Measurements from ENCODE around the gene TDRD12. TPM values are rescaled to one million over a fixed set of nuclear protein-coding genes. Genes with fewer than 3 reads are reported as not detected.
"Not testable (repeated sequence)": the region's sequence is repeated elsewhere in the genome, so short reads cannot be mapped to it uniquely, and the experiment has no call there.

TDRD12 gene
- total RNA-seq, 1 experiment from 2014 or later, result 1.3 TPM

- no peak for TF ChIP-seq E2F4 (CRISPR knock-in tag; IDR thresholded peaks at IDR 0.05; ENCODE audit: borderline replicate concordance, low read depth)
- TF ChIP-seq SP1 (CRISPR knock-in tag; conservative IDR thresholded peaks at IDR 0.05), result no peak
- no peak for TF ChIP-seq ETV6 (CRISPR knock-in tag; IDR thresholded peaks at IDR 0.05)
- TF ChIP-seq NR2C2 (CRISPR knock-in tag; IDR thresholded peaks at IDR 0.05), result no peak
- TF ChIP-seq CBFB (CRISPR knock-in tag; IDR thresholded peaks at IDR 0.05; ENCODE audit: low read depth), result no peak
- TF ChIP-seq ZNF232 (CRISPR knock-in tag; IDR thresholded peaks at IDR 0.05), result no peak
- TF ChIP-seq ZMAT4 (CRISPR knock-in tag; IDR thresholded peaks at IDR 0.05), result no peak
Observed at GRCh38 chr19:32831611-32832010, 112.0 kb downstream of the TDRD12 start (continued).

GRCh38 chr19:32832094-32832493, 112.5 kb downstream of the TDRD12 start:
- H3K9me3 Mint-ChIP-seq; H3K4me3 Mint-ChIP-seq; ATAC-seq; H3K36me3 Mint-ChIP-seq; DNase-seq (ENCODE audit: low spot score); H3K27me3 Mint-ChIP-seq (ENCODE audit: low read depth); POLR2A ChIA-PET; H3K27ac Mint-ChIP-seq; CTCF ChIA-PET: not testable (repeated sequence)
- H3K4me1 Mint-ChIP-seq, result peaks cover 16% of the 10 kb centered on the region

- H3K27me3 Mint-ChIP-seq (ENCODE audit: low read depth); POLR2A ChIA-PET; ATAC-seq; H3K9me3 Mint-ChIP-seq; H3K4me3 Mint-ChIP-seq; H3K36me3 Mint-ChIP-seq; CTCF ChIA-PET; DNase-seq (ENCODE audit: low spot score); H3K27ac Mint-ChIP-seq: not testable (repeated sequence)
- H3K4me1 Mint-ChIP-seq, result peaks cover 14% of the 10 kb centered on the region
Observed at GRCh38 chr19:32832825-32833224, 113.3 kb downstream of the TDRD12 start.

GRCh38 chr19:32833388-32833787, 113.8 kb downstream of the TDRD12 start:
- POLR2A ChIA-PET; H3K27ac Mint-ChIP-seq; H3K4me1 Mint-ChIP-seq; CTCF ChIA-PET; DNase-seq (ENCODE audit: low spot score); H3K4me3 Mint-ChIP-seq; H3K36me3 Mint-ChIP-seq; ATAC-seq; H3K9me3 Mint-ChIP-seq; H3K27me3 Mint-ChIP-seq (ENCODE audit: low read depth): not testable (repeated sequence)

GRCh38 chr19:32837531-32837930, 118.0 kb downstream of the TDRD12 start:
- no peak overlapping the region for H3K4me3 Mint-ChIP-seq
- ATAC-seq (no peak), DNase-seq (ENCODE audit: low spot score) (no peak)
- POLR2A ChIA-PET, result no interaction called here
- peaks cover 7% of the 10 kb centered on the region for H3K36me3 Mint-ChIP-seq
- CTCF ChIA-PET, result no interaction called here
- H3K27me3 Mint-ChIP-seq (ENCODE audit: low read depth), result no peaks in the 10 kb centered on the region
- no peak overlapping the region for H3K27ac Mint-ChIP-seq
- H3K4me1 Mint-ChIP-seq, result no peaks in the 10 kb centered on the region
- H3K9me3 Mint-ChIP-seq, result peaks cover 15% of the 10 kb centered on the region
- TF ChIP-seq HMGXB4 (CRISPR knock-in tag; IDR thresholded peaks at IDR 0.05), result no peak

GRCh38 chr19:32842061-32842460, 122.5 kb downstream of the TDRD12 start:
- ATAC-seq (no peak), DNase-seq (ENCODE audit: low spot score) (no peak)
- CTCF ChIA-PET, result no interaction called here
- TF ChIP-seq ZNF425 (CRISPR knock-in tag; conservative IDR thresholded peaks at IDR 0.05) (no peak), PRDM15 (CRISPR knock-in tag; IDR thresholded peaks at IDR 0.05) (no peak), ZNF219 (CRISPR knock-in tag; IDR thresholded peaks at IDR 0.05; ENCODE audit: borderline replicate concordance) (no peak), ZNF232 (CRISPR knock-in tag; IDR thresholded peaks at IDR 0.05) (no peak), KAT7 (CRISPR knock-in tag; IDR thresholded peaks at IDR 0.05; ENCODE audit: borderline replicate concordance) (no peak), E2F4 (CRISPR knock-in tag; IDR thresholded peaks at IDR 0.05; ENCODE audit: borderline replicate concordance, low read depth) (no peak)
- no peaks in the 10 kb centered on the region for H3K27me3 Mint-ChIP-seq (ENCODE audit: low read depth)
- H3K36me3 Mint-ChIP-seq, result peaks cover 16% of the 10 kb centered on the region
- no peaks in the 10 kb centered on the region for H3K4me1 Mint-ChIP-seq
- H3K4me3 Mint-ChIP-seq, result no peak overlapping the region
- POLR2A ChIA-PET, result no interaction called here
- peaks cover 35% of the 10 kb centered on the region for H3K9me3 Mint-ChIP-seq
- no peak overlapping the region for H3K27ac Mint-ChIP-seq
